GM03348 (cell line): ENCODE results near the gene RTL10.
"Not testable (repeated sequence)": the region's sequence is repeated elsewhere in the genome, so short reads cannot be mapped to it uniquely, and the experiment has no call there.

Source experiments
- DNase-seq: peaks from one replicate; pipeline ENCODE4 v3.0.0; 2012; ENCODE audit warnings: low spot score

The RTL10 gene

GRCh38 chr22:19843107-19843856 lies 11.4 kb downstream of the RTL10 start:
- no peak for DNase-seq

DNA sequence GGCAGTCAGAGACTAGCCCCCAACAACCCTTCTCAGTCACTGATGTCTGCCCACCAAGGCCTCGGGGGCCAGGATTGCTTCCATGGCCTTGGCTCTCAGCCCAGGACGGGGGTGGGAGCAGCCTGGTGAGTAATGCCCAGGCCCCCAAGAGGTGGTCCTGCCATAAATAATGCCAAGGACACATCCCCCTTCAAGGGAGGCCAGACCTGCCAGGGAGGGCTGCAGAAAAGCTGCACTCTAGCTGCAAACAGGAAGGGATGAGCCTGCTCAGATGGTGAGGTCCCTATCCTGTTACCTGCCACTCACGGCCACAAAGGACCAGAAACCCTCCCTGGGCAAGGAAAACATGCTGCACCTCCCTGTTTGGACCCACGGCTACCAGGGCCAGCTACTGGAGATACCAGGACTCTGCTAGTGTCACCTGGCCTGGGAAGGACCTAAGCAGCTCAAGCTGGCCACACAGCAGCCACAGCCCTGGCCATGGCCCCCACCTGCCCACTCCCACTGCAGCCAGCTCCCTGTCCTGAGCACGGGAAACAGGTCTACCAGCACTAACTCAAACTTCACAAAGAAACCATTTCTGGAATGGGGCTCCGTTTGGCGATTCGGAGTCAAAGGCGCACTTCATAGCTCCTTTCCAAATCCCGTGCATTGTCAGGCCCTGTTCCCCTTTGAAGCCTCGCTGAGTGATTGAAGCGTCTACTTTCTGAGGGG lies 12.1 kb downstream of the RTL10 start:
- no peak for DNase-seq

- no peak for DNase-seq
These were observed 12.9 kb downstream of the RTL10 start for GRCh38 chr22:19841641-19842392.

DNA sequence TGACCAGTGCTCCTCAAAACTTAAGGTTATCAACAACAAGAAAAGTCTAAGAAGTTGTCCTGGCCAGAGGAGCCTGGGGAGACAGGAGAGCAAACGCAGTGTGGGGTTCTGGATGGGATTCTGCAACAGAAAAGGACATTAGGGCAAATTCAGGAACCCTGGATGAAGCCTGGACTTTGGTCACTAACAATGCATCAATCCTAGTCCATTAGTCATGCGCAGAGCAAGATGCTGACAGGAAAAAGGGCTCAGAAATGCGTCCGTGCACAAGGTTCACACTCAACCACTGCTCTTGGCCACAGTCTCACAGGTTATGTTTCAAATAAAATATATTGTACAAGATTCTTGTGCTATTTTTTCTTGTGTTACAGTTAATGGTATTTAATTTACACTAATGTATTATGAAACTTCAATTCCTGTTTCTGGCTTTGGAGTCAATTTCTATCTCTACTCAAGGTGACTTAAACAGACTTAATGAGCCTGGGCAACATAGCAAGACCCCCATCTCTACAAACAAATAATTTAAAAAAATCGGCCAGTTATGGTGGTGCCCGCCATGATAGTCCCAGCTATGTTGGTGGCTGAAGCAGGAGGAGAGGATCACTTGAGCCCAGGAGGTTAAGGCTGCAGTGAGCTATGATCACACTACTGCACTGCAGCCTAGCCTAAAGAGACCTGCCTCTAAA lies 13.6 kb downstream of the RTL10 start:
- DNase-seq = no peak

- no peak for DNase-seq
These were observed 14.6 kb downstream of the RTL10 start for GRCh38 chr22:19840059-19840458.

GRCh38 chr22:19837915-19838314 lies 16.8 kb downstream of the RTL10 start:
- no peak for DNase-seq

DNA sequence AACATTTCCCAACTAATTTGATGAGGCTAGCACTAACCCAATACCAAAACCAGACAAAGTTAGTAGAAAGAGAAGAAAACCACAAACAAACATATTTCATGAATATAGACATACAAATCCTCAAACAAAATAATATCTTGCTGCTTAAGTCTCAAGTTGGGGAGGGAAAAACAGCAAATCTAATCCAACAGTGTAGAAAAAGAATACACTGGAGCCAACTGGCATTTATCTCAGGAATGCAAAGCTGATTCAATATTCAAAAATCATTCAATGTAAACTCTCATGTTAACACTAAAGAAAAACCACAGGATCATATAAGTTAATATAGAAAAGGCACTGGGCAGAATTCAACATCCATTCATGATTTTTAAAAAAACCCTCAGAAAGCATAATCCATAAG lies 18.2 kb downstream of the RTL10 start:
- DNase-seq = no peak

GRCh38 chr22:19834599-19834998 lies 20.1 kb downstream of the RTL10 start:
- no peak for DNase-seq

DNA sequence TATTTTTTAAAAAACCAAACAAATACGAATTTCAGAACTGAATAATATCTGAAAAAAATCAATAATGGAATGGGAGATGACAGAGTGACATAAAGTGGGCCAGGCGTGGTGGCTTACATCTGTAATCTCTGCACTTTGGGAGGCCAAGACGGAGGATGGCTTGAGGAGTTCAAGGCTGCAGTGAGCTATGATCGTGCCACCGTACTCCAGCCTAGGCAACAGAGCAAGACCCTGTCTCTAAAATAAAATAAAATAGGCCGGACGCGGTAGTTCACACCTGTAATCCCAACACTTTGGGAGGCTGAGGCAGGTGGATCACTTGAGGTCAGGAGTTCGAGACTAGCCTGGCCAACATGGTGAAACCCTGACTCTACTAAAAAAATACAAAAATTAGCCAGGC lies 21.3 kb downstream of the RTL10 start:
- not testable (repeated sequence) for DNase-seq

- peak; percentile 25 for DNase-seq
These were observed 22.1 kb downstream of the RTL10 start for GRCh38 chr22:19832476-19833108.

GRCh38 chr22:19831979-19832378 lies 22.7 kb downstream of the RTL10 start:
- DNase-seq = not testable (repeated sequence)

DNA sequence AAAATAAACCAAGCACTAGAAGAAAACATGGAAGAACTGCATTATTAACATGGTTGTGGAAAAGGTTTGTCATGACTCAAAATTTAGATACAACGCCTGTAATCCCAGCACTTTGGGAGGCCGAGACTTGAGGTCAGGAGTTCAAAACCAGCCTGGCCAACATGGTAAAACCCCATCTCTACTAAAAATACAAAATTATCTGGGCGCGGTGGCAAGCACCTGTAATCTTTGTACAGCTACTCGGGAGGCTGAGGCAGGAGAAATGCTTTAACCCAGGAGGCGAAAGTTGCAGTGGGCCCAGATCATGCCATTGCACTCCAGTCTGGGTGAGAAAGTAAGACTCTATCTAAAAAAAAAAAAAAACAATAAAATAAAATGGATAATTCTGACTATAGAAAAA lies 23.7 kb downstream of the RTL10 start:
- no peak for DNase-seq

DNA sequence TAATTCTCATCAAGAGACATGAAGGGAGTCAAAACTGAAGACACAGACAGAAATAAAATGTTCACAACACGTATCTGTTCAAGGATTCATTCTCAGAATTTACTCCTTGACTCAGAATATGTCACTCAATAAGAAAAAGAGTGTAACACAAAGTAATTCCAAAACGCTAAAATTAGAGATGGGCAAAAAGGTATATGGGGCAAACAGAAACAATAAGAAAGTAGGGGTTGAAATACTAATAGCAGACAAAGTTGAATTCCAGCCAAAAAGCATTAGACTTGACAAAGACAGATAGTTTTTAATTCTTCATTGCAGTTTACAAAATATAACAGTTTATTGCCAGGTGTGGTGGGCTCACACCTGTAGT lies 26.7 kb downstream of the RTL10 start:
- DNase-seq = no peak

DNA sequence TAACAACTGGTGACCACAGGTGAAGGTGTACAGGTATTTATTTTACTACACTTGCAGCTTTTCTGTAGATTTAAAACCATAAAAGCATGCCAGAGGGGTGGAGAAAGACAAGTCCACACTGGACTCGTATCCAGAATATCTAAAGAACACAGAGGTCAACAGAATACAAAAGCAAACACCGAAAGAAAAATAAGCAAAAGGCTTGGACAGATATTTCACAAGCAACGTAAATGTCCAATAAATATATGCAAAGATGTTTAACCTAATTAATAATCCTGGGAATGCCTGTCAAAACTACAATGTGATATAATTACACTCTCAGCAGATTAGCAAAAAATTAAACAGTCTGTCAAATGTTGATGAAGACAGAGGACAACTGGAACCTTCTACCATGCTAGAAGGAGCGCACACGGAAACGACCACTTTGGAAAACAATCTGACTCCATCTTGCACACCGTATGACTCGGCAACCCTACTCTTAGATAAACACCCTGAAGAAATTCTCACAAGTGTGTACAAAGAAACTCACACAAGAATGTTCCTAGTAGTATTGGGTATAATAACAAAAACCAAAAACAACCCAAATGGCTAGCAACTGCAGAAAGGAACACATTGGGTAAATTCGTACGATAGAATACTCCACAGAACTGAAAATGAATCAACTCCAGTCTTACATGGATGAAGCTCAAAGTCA lies 27.2 kb downstream of the RTL10 start:
- DNase-seq = no peak

- no peak for DNase-seq
These were observed 28.1 kb downstream of the RTL10 start for GRCh38 chr22:19826619-19826950.

- DNase-seq = no peak
These were observed 28.6 kb downstream of the RTL10 start for GRCh38 chr22:19825904-19826618.

DNA sequence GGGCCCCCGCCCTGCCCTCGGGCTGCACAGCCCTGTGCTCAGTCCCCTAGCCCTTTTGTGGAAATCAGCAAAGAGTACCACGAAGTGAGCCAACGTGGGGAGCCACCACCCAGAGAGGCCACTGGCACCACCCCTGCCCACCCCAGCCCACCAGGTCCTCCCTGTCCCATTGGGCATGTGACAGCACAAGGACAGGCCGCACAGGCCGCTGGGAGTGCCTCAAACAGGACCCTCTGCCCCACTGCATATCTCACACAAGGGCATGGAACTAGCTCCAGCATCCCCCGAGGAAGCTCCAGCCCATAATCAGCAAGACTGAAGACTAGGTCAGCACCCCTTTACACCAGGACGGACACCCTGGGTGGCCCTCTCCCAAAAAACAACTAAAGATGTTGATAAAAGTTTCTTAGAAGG lies 29.7 kb downstream of the RTL10 start:
- peak; percentile 3 for DNase-seq

DNA sequence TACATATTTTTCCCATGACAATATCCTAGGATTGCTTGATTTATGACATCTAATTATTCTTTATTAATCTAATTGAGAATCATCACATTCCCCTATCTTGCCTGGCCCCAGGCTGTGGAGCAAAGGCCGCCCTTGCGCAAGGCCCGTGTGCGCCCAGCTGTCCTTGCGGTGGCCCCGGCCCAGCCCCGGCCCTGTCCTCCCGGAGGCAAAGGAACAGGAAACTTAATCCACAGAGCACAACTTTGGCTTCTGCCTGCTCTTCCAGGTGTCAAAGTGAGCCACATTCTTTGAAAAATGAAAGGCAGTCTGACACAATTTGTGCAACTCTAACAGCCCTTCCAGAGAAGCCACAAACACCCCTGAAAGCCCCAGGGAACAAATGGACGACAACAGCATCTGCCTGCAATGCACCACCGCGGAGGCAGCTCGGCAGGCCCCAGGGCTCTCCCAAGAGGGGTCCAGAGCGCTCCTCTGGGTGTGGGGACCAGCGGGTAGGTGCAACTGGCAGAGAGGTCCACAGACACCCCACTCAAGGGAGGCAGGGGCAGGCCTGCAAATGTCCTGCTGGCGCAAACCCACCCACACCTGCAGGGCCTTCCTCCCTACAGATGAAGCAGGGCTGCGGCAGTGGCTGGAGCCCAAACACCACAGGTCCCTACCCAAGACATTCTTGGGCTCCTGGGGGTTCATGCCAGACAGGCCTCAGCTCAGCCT lies 30.3 kb downstream of the RTL10 start:
- DNase-seq = peak; percentile 2

- DNase-seq = no peak
These were observed 30.8 kb downstream of the RTL10 start for GRCh38 chr22:19823902-19824211.

- peak; percentile 3 for DNase-seq
These were observed 31.3 kb downstream of the RTL10 start for GRCh38 chr22:19823191-19823901.
